IMR-90 (cell line): ENCODE data around the gene PDGFD. TPM values are rescaled to one million over a fixed set of nuclear protein-coding genes. Genes with fewer than 3 reads are reported as not detected.

Experiments
- ATAC-seq: fragments of 200-7000 bp; cut with Tn5 transposase; 2 replicates; pipeline ENCODE4 v1.9.1; 2020; ENCODE audit warnings: low read depth, mild to moderate bottlenecking, moderate library complexity
- BruUV-seq: library from RNA; stranded (reverse); fragments of 400-500 nt; replicated peaks from 2 replicates; lab custom pipeline; 2021; lab: Mats Ljungman, UMichigan
- CTCF ChIA-PET: fragments of 300-600 bp; formaldehyde crosslinking; extraction: SDS; loops from one replicate; lab custom pipeline; 2021; ENCODE audit warnings: antibody characterized with exemption; lab: Yijun Ruan, JAX
- POLR2A ChIA-PET: fragments of 300-600 bp; sonication (Branson Sonifier 250); formaldehyde crosslinking; loops from one replicate; lab custom pipeline; 2022; ENCODE audit warnings: antibody characterized with exemption; ENCODE audit not compliant: unreplicated experiment; lab: Charles Lee
- DNase-seq: peaks from one replicate; pipeline ENCODE4 v3.0.0; 2013
- H2AFZ ChIP-seq: replicated peaks from 2 replicates; pipeline ENCODE3; 2013; ENCODE audit warnings: low read length, mild to moderate bottlenecking; ENCODE audit not compliant: poor library complexity
- H2AK5ac ChIP-seq: 2 replicates; pipeline ENCODE4 v1.6.1; 2013; ENCODE audit warnings: low read depth, low read length, inconsistent platforms
- H2AK9ac ChIP-seq: replicated peaks from 2 replicates; pipeline ENCODE3; 2013; ENCODE audit warnings: mild to moderate bottlenecking, low read depth, low read length, moderate library complexity; ENCODE audit not compliant: poor library complexity
- H2BK120ac ChIP-seq: 2 replicates; pipeline ENCODE4 v1.6.1; 2013; ENCODE audit warnings: low read depth, low read length, inconsistent platforms
- H2BK15ac ChIP-seq: 3 replicates; pipeline ENCODE4 v1.6.1; 2013; ENCODE audit warnings: low read depth, low read length, inconsistent platforms
- H2BK20ac ChIP-seq: 2 replicates; pipeline ENCODE4 v1.6.1; 2013; ENCODE audit warnings: low read depth, mild to moderate bottlenecking, inconsistent platforms, low read length, moderate library complexity
- H2BK5ac ChIP-seq: 2 replicates; pipeline ENCODE4 v1.6.1; 2013; ENCODE audit warnings: mild to moderate bottlenecking, low read depth, low read length, inconsistent platforms; ENCODE audit not compliant: poor library complexity, severe bottlenecking
- H3K14ac ChIP-seq: replicated peaks from 2 replicates; pipeline ENCODE4 v1.6.1; 2013; ENCODE audit warnings: low read depth, low read length, inconsistent platforms
- H3K18ac ChIP-seq: 2 replicates; pipeline ENCODE4 v1.6.1; 2013; ENCODE audit warnings: low read depth, low read length, control low read depth
- H3K23ac ChIP-seq: 2 replicates; pipeline ENCODE4 v1.6.1; 2013; ENCODE audit warnings: low read depth, low read length, inconsistent platforms
- H3K27ac ChIP-seq: 2 replicates; pipeline ENCODE4 v1.5.1; 2013; ENCODE audit warnings: mild to moderate bottlenecking, control low read depth, low read length; ENCODE audit not compliant: insufficient read depth
- H3K27me3 ChIP-seq: 2 replicates; pipeline ENCODE4 v1.6.1; 2013; ENCODE audit warnings: low read length; ENCODE audit not compliant: control insufficient read depth, insufficient read depth
- H3K36me3 ChIP-seq: 2 replicates; pipeline ENCODE4 v1.6.1; 2013; ENCODE audit warnings: low read length, mixed read lengths; ENCODE audit not compliant: control insufficient read depth, insufficient read depth
- H3K4ac ChIP-seq: 2 replicates; pipeline ENCODE4 v1.6.1; 2013; ENCODE audit warnings: low read depth, low read length, inconsistent platforms
- H3K4me1 ChIP-seq: 2 replicates; pipeline ENCODE4 v1.6.1; 2013; ENCODE audit warnings: low read length, mixed read lengths; ENCODE audit not compliant: control insufficient read depth, insufficient read depth
- H3K4me2 ChIP-seq: 2 replicates; pipeline ENCODE4 v1.6.1; 2013; ENCODE audit warnings: low read depth, mild to moderate bottlenecking, control low read depth, low read length, moderate library complexity
- H3K4me3 ChIP-seq: 2 replicates; pipeline ENCODE4 v1.5.1; 2013; ENCODE audit warnings: low read depth, mild to moderate bottlenecking, control low read depth, low read length, moderate library complexity; ENCODE audit not compliant: insufficient read depth
- H3K56ac ChIP-seq: 2 replicates; pipeline ENCODE4 v1.6.1; 2013; ENCODE audit warnings: low read length, inconsistent platforms; ENCODE audit not compliant: insufficient read depth; ENCODE audit errors: extremely low read depth
- H3K79me1 ChIP-seq, 2 experiments: 2 replicates each; pipeline ENCODE4 v1.6.1; 2013; ENCODE audit warnings: low read length in 2 of 2, inconsistent platforms in 1 of 2, low read depth in 1 of 2
- H3K9ac ChIP-seq: 2 replicates; pipeline ENCODE4 v1.6.1; 2013; ENCODE audit warnings: low read depth, low read length, control low read depth
- H3K9me1 ChIP-seq: 2 replicates; pipeline ENCODE4 v1.6.1; 2013; ENCODE audit warnings: low read length, inconsistent platforms; ENCODE audit not compliant: insufficient read depth
- H3K9me3 ChIP-seq: 2 replicates; pipeline ENCODE4 v1.6.1; 2013; ENCODE audit warnings: low read length; ENCODE audit not compliant: control insufficient read depth, insufficient read depth
- H4K20me1 ChIP-seq: 2 replicates; pipeline ENCODE4 v1.6.1; 2013; ENCODE audit warnings: low read length, inconsistent platforms; ENCODE audit not compliant: insufficient read depth
- H4K5ac ChIP-seq: 2 replicates; pipeline ENCODE4 v1.6.1; 2013; ENCODE audit warnings: mild to moderate bottlenecking, low read depth, low read length, control low read depth
- H4K8ac ChIP-seq, 2 experiments: 2 replicates each; pipeline ENCODE4 v1.6.1; 2013; ENCODE audit warnings: low read depth in 2 of 2, low read length in 2 of 2, control low read depth in 1 of 2, inconsistent platforms in 1 of 2
- H4K91ac ChIP-seq: 2 replicates; pipeline ENCODE4 v1.6.1; 2013; ENCODE audit warnings: low read depth, low read length, inconsistent platforms; ENCODE audit not compliant: insufficient read depth
- BHLHE40 ChIP-seq: fragments of 150-350 bp; IDR thresholded peaks from 2 replicates; pipeline ENCODE4 v1.6.1; 2016; ENCODE audit warnings: mild to moderate bottlenecking, low read depth, low read length
- RAD21 ChIP-seq: IDR thresholded peaks from 2 replicates; pipeline ENCODE4 v1.6.1; 2012; ENCODE audit warnings: low read length, improper control_type of control experiment
- WGBS, 2 experiments: methylation state at CpG; one replicate each; pipeline versions ENCODE4 v1.1.5 to v1.1.7; 2013; ENCODE audit warnings: missing lambda C conversion rate in 2 of 2; ENCODE audit not compliant: insufficient read length in 1 of 2; ENCODE audit errors: extremely low coverage in 2 of 2; 5-methylcytosine and 5-hydroxymethylcytosine counted together
- dilution Hi-C: fragments of 300-500 bp; cut with HindIII; formaldehyde crosslinking; loops from one replicate; pipeline ENCODE4 v1.14.3; 2018; ENCODE audit warnings: low sequenced_read_pairs; ENCODE audit not compliant: unreplicated experiment
- in situ Hi-C: fragments of 300-500 bp; cut with MboI; formaldehyde crosslinking; loops from 3 replicates; pipeline ENCODE4 v1.14.3; 2019; ENCODE audit warnings: low sequenced_read_pairs, inconsistent platforms, mixed read lengths
- intact Hi-C: fragments of 100-400 bp; cut with micrococcal nuclease; formaldehyde crosslinking; loops from 2 replicates; pipeline ENCODE4 v1.10.0; 2022
- polyA plus RNA-seq, 3 experiments: library from polyadenylated mRNA; depleted of rRNA; stranded (reverse); fragments of >200 nt; gene quantifications; 2 replicates each; pipeline ENCODE4 v1.2.3, GENCODE V29; 2012; ENCODE audit warnings: low replicate concordance in 1 of 3
- total RNA-seq: library from RNA; depleted of rRNA; stranded (reverse); fragments of >200 nt; gene quantifications from 2 replicates; pipeline ENCODE4 v1.2.3, GENCODE V29; 2012

PDGFD gene
- total and polyA plus RNA-seq, 2 of the 4 experiments (the other 2 are of a cell fraction) = 2.1 to 3.0 TPM

DNA sequence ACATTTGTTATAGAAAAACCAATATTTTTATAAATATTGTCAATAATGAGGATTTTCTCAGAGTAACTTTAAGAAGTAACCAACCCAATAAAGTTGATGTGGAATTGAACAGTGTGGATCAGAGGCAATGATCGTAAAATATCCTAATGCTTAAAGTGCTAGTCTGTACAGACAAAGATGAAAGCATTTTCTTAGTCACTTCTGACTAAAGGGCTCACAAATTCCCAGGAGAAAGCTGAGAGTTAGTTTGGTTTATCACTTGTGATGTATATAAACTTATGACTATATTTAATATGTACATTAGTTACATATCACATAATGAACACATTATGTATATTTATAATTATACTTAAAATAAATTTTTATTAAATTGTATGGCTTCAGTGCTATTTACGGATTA, 152.9 kb downstream of the PDGFD start:
- Histone ChIP-seq H3K23ac (no peak overlapping the region), H3K14ac (no peak overlapping the region), H3K79me1 (no peaks in the 10 kb centered on the region), H3K36me3 (no peaks in the 10 kb centered on the region), H4K5ac (no peak overlapping the region), H3K9me3 (no peaks in the 10 kb centered on the region), H2AFZ (no peak overlapping the region), H3K18ac (no peak overlapping the region; the same call in 1 of the 2 replicates), H2BK120ac (no peak overlapping the region), H4K20me1 (no peaks in the 10 kb centered on the region), H3K4ac (no peak overlapping the region), H2AK5ac (no peak overlapping the region), H3K27ac (no peak overlapping the region), H2BK5ac (no peak overlapping the region), H4K91ac (no peak overlapping the region), H3K56ac (no peak overlapping the region), H2BK15ac (no peak overlapping the region), H4K8ac (no peak overlapping the region), H3K4me1 (no peaks in the 10 kb centered on the region), H3K27me3 (no peaks in the 10 kb centered on the region), H3K4me2 (no peak overlapping the region), H3K9me1 (no peaks in the 10 kb centered on the region), H3K4me3 (no peak overlapping the region), H3K9ac (no peak overlapping the region), H2AK9ac (no peak overlapping the region), H2BK20ac (no peak overlapping the region)
- dilution Hi-C loops (no loop called here), intact Hi-C loops (no loop called here), in situ Hi-C loops (no loop called here)
- no CpG with 5 or more reads among the region's 2 CpGs for WGBS, 2 experiments
- ATAC-seq (peak; percentile 73), DNase-seq (peak; percentile 31)
- TF ChIP-seq RAD21 (no peak), BHLHE40 (no peak)
- CTCF ChIA-PET = no interaction called here
- BruUV-seq = no TSS peak
- POLR2A ChIA-PET = no interaction called here
